Measurements from ENCODE around the gene CCDC187.

CCDC187 gene

GRCh38 chr9:136286359-136286986 lies 17.4 kb downstream of the CCDC187 start:
- DNase-seq (ENCODE audit: low read depth in 2 of 2, low spot score in 1 of 2), result no peak

- no peak for DNase-seq (ENCODE audit: low read depth in 2 of 2, low spot score in 1 of 2)
These were observed 18.2 kb downstream of the CCDC187 start for GRCh38 chr9:136285501-136286358.

GRCh38 chr9:136284951-136285350 lies 18.9 kb downstream of the CCDC187 start:
- DNase-seq (ENCODE audit: low read depth in 2 of 2, low spot score in 1 of 2), result no peak

- DNase-seq (ENCODE audit: low read depth in 2 of 2, low spot score in 1 of 2), result no peak
These were observed 19.6 kb downstream of the CCDC187 start for GRCh38 chr9:136284311-136284710.

- DNase-seq (ENCODE audit: low read depth in 2 of 2, low spot score in 1 of 2), result peak; percentile 40 to 48
These were observed 20.3 kb downstream of the CCDC187 start for GRCh38 chr9:136283291-136284235.

GRCh38 chr9:136282272-136282861 lies 21.5 kb downstream of the CCDC187 start:
- DNase-seq (ENCODE audit: low read depth in 2 of 2, low spot score in 1 of 2), result no peak

- no peak for DNase-seq (ENCODE audit: low read depth in 2 of 2, low spot score in 1 of 2)
These were observed 22.2 kb downstream of the CCDC187 start for GRCh38 chr9:136281421-136282271.

- no peak for DNase-seq (ENCODE audit: low read depth in 2 of 2, low spot score in 1 of 2)
These were observed 23.2 kb downstream of the CCDC187 start for GRCh38 chr9:136280535-136281315.

- DNase-seq (ENCODE audit: low read depth in 2 of 2, low spot score in 1 of 2), result no peak
These were observed 24.4 kb downstream of the CCDC187 start for GRCh38 chr9:136279471-136279870.

- no peak for DNase-seq (ENCODE audit: low read depth in 2 of 2, low spot score in 1 of 2)
These were observed 25.0 kb downstream of the CCDC187 start for GRCh38 chr9:136278894-136279293.

- no peak for DNase-seq (ENCODE audit: low read depth in 2 of 2, low spot score in 1 of 2)
These were observed 25.7 kb downstream of the CCDC187 start for GRCh38 chr9:136278221-136278620.

GRCh38 chr9:136277746-136278145 lies 26.1 kb downstream of the CCDC187 start:
- DNase-seq (ENCODE audit: low read depth in 2 of 2, low spot score in 1 of 2), result no peak

- no peak for DNase-seq (ENCODE audit: low read depth in 2 of 2, low spot score in 1 of 2)
These were observed 27.2 kb downstream of the CCDC187 start for GRCh38 chr9:136276716-136277115.

- DNase-seq (ENCODE audit: low read depth in 2 of 2, low spot score in 1 of 2), result no peak
These were observed 28.1 kb downstream of the CCDC187 start for GRCh38 chr9:136275655-136276429.

GRCh38 chr9:136274786-136275654 lies 28.9 kb downstream of the CCDC187 start:
- DNase-seq (ENCODE audit: low read depth in 2 of 2, low spot score in 1 of 2), result no peak

- DNase-seq (ENCODE audit: low read depth in 2 of 2, low spot score in 1 of 2), result no peak
These were observed 29.7 kb downstream of the CCDC187 start for GRCh38 chr9:136273921-136274785.
